A172 (cell line): Measurements from ENCODE around the gene SIM2. TPM values are rescaled to one million over a fixed set of nuclear protein-coding genes. Genes with fewer than 3 reads are reported as not detected.

Experiments used
- DNase-seq: peaks from one replicate; pipeline ENCODE4 v3.0.0-alpha.2; 2015; ENCODE audit warnings: low spot score
- total RNA-seq: library from RNA; depleted of rRNA; stranded (reverse); fragments of >200 nt; shearing (Covaris generic); gene quantifications from 2 replicates; pipeline ENCODE4 v1.2.3, GENCODE V29; 2014

Gene SIM2
- total RNA-seq, 1 experiment from 2014 or later = 5.1 TPM

GRCh38 chr21:36709868-36710728, 11.2 kb downstream of the SIM2 start:
- DNase-seq = no peak

GRCh38 chr21:36710729-36711048, 11.8 kb downstream of the SIM2 start:
- no peak for DNase-seq

GRCh38 chr21:36713746-36714145, 14.8 kb downstream of the SIM2 start:
- no peak for DNase-seq

GRCh38 chr21:36716387-36716786, 17.5 kb downstream of the SIM2 start:
- no peak for DNase-seq

- DNase-seq = no peak
Measured at GRCh38 chr21:36716836-36717235, 17.9 kb downstream of the SIM2 start.

- no peak for DNase-seq
Measured at GRCh38 chr21:36717976-36718375, 19.1 kb downstream of the SIM2 start.

- no peak for DNase-seq
Measured at GRCh38 chr21:36718951-36719501, 20.1 kb downstream of the SIM2 start.

- no peak for DNase-seq
Measured at GRCh38 chr21:36719614-36720013, 20.7 kb downstream of the SIM2 start.

- DNase-seq = no peak
Measured at GRCh38 chr21:36721817-36722216, 22.9 kb downstream of the SIM2 start.

- no peak for DNase-seq
Measured at GRCh38 chr21:36722370-36723368, 23.8 kb downstream of the SIM2 start.

GRCh38 chr21:36723371-36723881, 24.5 kb downstream of the SIM2 start:
- no peak for DNase-seq

- DNase-seq = no peak
Measured at GRCh38 chr21:36724660-36725059, 25.7 kb downstream of the SIM2 start.

GRCh38 chr21:36725793-36726386, 27.0 kb downstream of the SIM2 start:
- DNase-seq = no peak

- DNase-seq = peak; percentile 8
Measured at GRCh38 chr21:36727866-36728265, 29.0 kb downstream of the SIM2 start.

- no peak for DNase-seq
Measured at GRCh38 chr21:36728371-36729111, 29.6 kb downstream of the SIM2 start.

GRCh38 chr21:36729310-36729970, 30.5 kb downstream of the SIM2 start:
- DNase-seq = no peak

GRCh38 chr21:36730291-36731281, 31.7 kb downstream of the SIM2 start:
- DNase-seq = no peak

GRCh38 chr21:36732217-36732616, 33.3 kb downstream of the SIM2 start:
- no peak for DNase-seq

GRCh38 chr21:36732761-36733160, 33.8 kb downstream of the SIM2 start:
- no peak for DNase-seq
